PC-3 (cell line): ENCODE measurements around the gene SNX9. TPM values are rescaled to one million over a fixed set of nuclear protein-coding genes. Genes with fewer than 3 reads are reported as not detected.
"Not testable (repeated sequence)": the region's sequence is repeated elsewhere in the genome, so short reads cannot be mapped to it uniquely, and the experiment has no call there.

Experiments used
- ATAC-seq: fragments of 200-7000 bp; cut with Tn5 transposase; 2 replicates; pipeline ENCODE4 v1.9.1; 2020; ENCODE audit warnings: mild to moderate bottlenecking, moderate library complexity
- BruUV-seq: library from RNA; stranded (reverse); fragments of 400-500 nt; replicated peaks from 2 replicates; lab custom pipeline; 2021; lab: Mats Ljungman, UMichigan
- CTCF ChIA-PET: fragments of 300-600 bp; sonication (Branson Sonifier 250); formaldehyde crosslinking; loops from one replicate; lab custom pipeline; 2022; ENCODE audit warnings: antibody characterized with exemption; lab: Charles Lee
- POLR2A ChIA-PET: fragments of 300-600 bp; sonication (Branson Sonifier 250); formaldehyde crosslinking; loops from one replicate; lab custom pipeline; 2022; ENCODE audit warnings: antibody characterized with exemption; ENCODE audit not compliant: unreplicated experiment; lab: Charles Lee
- DNase-seq: peaks from one replicate; pipeline ENCODE4 v3.0.0-alpha.2; 2015
- H2AFZ ChIP-seq: fragments of 300-600 bp; sonication (generic); 2 replicates; pipeline ENCODE4 v1.6.0; 2016; ENCODE audit warnings: antibody characterized with exemption, low read length
- H3F3A ChIP-seq: fragments of 300-600 bp; sonication (generic); one replicate; pipeline ENCODE4 v1.6.0; 2017; ENCODE audit warnings: antibody characterized with exemption, low read length, control low read depth, mild to moderate bottlenecking; ENCODE audit not compliant: unreplicated experiment
- H3K27ac ChIP-seq: fragments of 300-600 bp; sonication (generic); 2 replicates; pipeline ENCODE4 v1.5.1; 2016; ENCODE audit warnings: mild to moderate bottlenecking, low read length
- H3K27me3 ChIP-seq: fragments of 300-600 bp; sonication (generic); 2 replicates; pipeline ENCODE4 v1.6.1; 2016; ENCODE audit warnings: low read length, mixed read lengths
- H3K36me3 ChIP-seq: fragments of 300-600 bp; sonication (generic); 2 replicates; pipeline ENCODE4 v1.6.1; 2016; ENCODE audit warnings: low read depth, mixed run types, low read length, mixed read lengths
- H3K4me1 ChIP-seq: fragments of 300-600 bp; sonication (generic); 2 replicates; pipeline ENCODE4 v1.5.1; 2016; ENCODE audit warnings: low read length; ENCODE audit not compliant: insufficient read depth
- H3K4me2 ChIP-seq: fragments of 300-600 bp; sonication (generic); 2 replicates; pipeline ENCODE4 v1.6.0; 2016; ENCODE audit warnings: low read length
- H3K4me3 ChIP-seq: fragments of 300-600 bp; sonication (generic); 2 replicates; pipeline ENCODE4 v1.5.1; 2016; ENCODE audit warnings: mild to moderate bottlenecking, low read length, mixed read lengths
- H3K79me2 ChIP-seq: fragments of 300-600 bp; sonication (generic); 2 replicates; pipeline ENCODE4 v1.6.1; 2017; ENCODE audit warnings: low read length, mixed read lengths
- H3K9ac ChIP-seq: fragments of 300-600 bp; sonication (generic); 2 replicates; pipeline ENCODE4 v1.6.0; 2016; ENCODE audit warnings: mild to moderate bottlenecking, low read length
- H3K9me2 ChIP-seq: fragments of 300-600 bp; sonication (generic); replicated peaks from 2 replicates; pipeline ENCODE4 v1.6.1; 2016; ENCODE audit warnings: mixed run types, low read length, mixed read lengths
- H3K9me3 ChIP-seq: fragments of 300-600 bp; sonication (generic); 2 replicates; pipeline ENCODE4 v1.6.1; 2016; ENCODE audit warnings: low read length, mixed read lengths
- H4K20me1 ChIP-seq: fragments of 300-600 bp; sonication (generic); 2 replicates; pipeline ENCODE4 v1.6.1; 2016; ENCODE audit warnings: low read length, mixed read lengths
- CTCF ChIP-seq: fragments of 300-600 bp; sonication (generic); conservative IDR thresholded peaks from 2 replicates; pipeline ENCODE4 v1.5.1; 2017; ENCODE audit warnings: antibody characterized with exemption, low read depth, mild to moderate bottlenecking, low read length
- EZH2 ChIP-seq: fragments of 300-600 bp; sonication (generic); IDR thresholded peaks from one replicate; pipeline ENCODE4 v1.6.1; 2017; ENCODE audit warnings: antibody characterized with exemption, mild to moderate bottlenecking, low read length; ENCODE audit not compliant: unreplicated experiment
- EZH2phosphoT487 ChIP-seq: fragments of 300-600 bp; sonication (generic); IDR thresholded peaks from 2 replicates; pipeline ENCODE4 v1.6.1; 2018; ENCODE audit warnings: mild to moderate bottlenecking, antibody characterized with exemption, low read length, borderline replicate concordance
- intact Hi-C: fragments of 100-400 bp; cut with micrococcal nuclease; formaldehyde crosslinking; loops from 2 replicates; pipeline ENCODE4 v1.9.0; 2023
- total RNA-seq: library from RNA; depleted of rRNA; stranded (reverse); fragments of >200 nt; gene quantifications from 2 replicates; pipeline ENCODE4 v1.2.3, GENCODE V29; 2014

Gene SNX9
- total RNA-seq, 1 experiment from 2014 or later = 18.0 TPM

GRCh38 chr6:157937318-157937717 is 114.3 kb downstream of the SNX9 start:
- TF ChIP-seq EZH2phosphoT487 = no peak
- no peak for TF ChIP-seq EZH2
- no peak for TF ChIP-seq CTCF
- H3K27me3 ChIP-seq = no peaks in the 10 kb centered on the region

GRCh38 chr6:157937916-157938315 is 114.9 kb downstream of the SNX9 start:
- Histone ChIP-seq H3K4me1 (no peaks in the 10 kb centered on the region), H3F3A (no peaks in the 10 kb centered on the region), H2AFZ (no peak overlapping the region), H3K9me3 (no peaks in the 10 kb centered on the region), H4K20me1 (no peaks in the 10 kb centered on the region), H3K27me3 (no peaks in the 10 kb centered on the region), H3K4me3 (no peak overlapping the region), H3K79me2 (no peaks in the 10 kb centered on the region), H3K36me3 (peaks cover 9% of the 10 kb centered on the region), H3K4me2 (no peak overlapping the region), H3K27ac (no peak overlapping the region), H3K9me2 (no peaks in the 10 kb centered on the region), H3K9ac (no peak overlapping the region)
- intact Hi-C loops = no loop called here
- CTCF ChIA-PET = no interaction called here
- TF ChIP-seq EZH2phosphoT487 (no peak), EZH2 (no peak)
- POLR2A ChIA-PET = no interaction called here
- BruUV-seq = no TSS peak
- no peak for ATAC-seq
- no peak for DNase-seq

More at GRCh38 chr6:157937318-157937717, 114.3 kb downstream of the SNX9 start:
- Histone ChIP-seq H4K20me1 (no peaks in the 10 kb centered on the region), H3F3A (no peaks in the 10 kb centered on the region), H3K9ac (no peak overlapping the region), H3K9me3 (no peaks in the 10 kb centered on the region), H3K4me2 (no peak overlapping the region), H3K4me3 (no peak overlapping the region), H3K9me2 (no peaks in the 10 kb centered on the region), H2AFZ (no peak overlapping the region), H3K36me3 (peaks cover 9% of the 10 kb centered on the region), H3K79me2 (no peaks in the 10 kb centered on the region), H3K27ac (no peak overlapping the region), H3K4me1 (no peaks in the 10 kb centered on the region)
- CTCF ChIA-PET = no interaction called here
- BruUV-seq = no TSS peak
- intact Hi-C loops = no loop called here
- DNase-seq (no peak), ATAC-seq (no peak)
- POLR2A ChIA-PET = no interaction called here

- H3K9me2 ChIP-seq, H4K20me1 ChIP-seq, ATAC-seq, H3K4me1 ChIP-seq, H3K79me2 ChIP-seq, DNase-seq, H3K27ac ChIP-seq, H3K4me2 ChIP-seq, H2AFZ ChIP-seq, H3K36me3 ChIP-seq, POLR2A ChIA-PET, H3K27me3 ChIP-seq, CTCF ChIA-PET, BruUV-seq, H3K9ac ChIP-seq, H3K9me3 ChIP-seq, H3F3A ChIP-seq, intact Hi-C loops, H3K4me3 ChIP-seq: not testable (repeated sequence)
Observed at GRCh38 chr6:157940375-157941036, 117.5 kb downstream of the SNX9 start.
